ENCODE results near the gene PTGS1. TPM values are rescaled to one million over a fixed set of nuclear protein-coding genes. Genes with fewer than 3 reads are reported as not detected.

PTGS1 gene
- total RNA-seq, 1 donor = 2.5 TPM

GRCh38 chr9:122372856-122373845, 2.3 kb downstream of the PTGS1 start:
- DNase-seq (ENCODE audit: insufficient read length, low spot score, missing footprints) = peak; percentile 75
- Histone ChIP-seq H3K27ac (ENCODE audit: low read depth, low read length) (no peak overlapping the region), H3K4me2 (ENCODE audit: insufficient read depth, low read length) (no peak overlapping the region), H2AFZ (ENCODE audit: low read length) (no peak overlapping the region), H3K4me1 (ENCODE audit: insufficient read depth, low read length) (peaks cover 21% of the 10 kb centered on the region), H3K79me2 (ENCODE audit: insufficient read depth, low read length) (no peaks in the 10 kb centered on the region), H3K4me3 (ENCODE audit: insufficient read depth, low read length) (no peak overlapping the region), H3K27me3 (ENCODE audit: insufficient read depth, low read length) (peaks cover 7% of the 10 kb centered on the region), H4K20me1 (ENCODE audit: insufficient read depth, low read length) (no peaks in the 10 kb centered on the region), H3K9me3 (ENCODE audit: low read depth, low read length) (no peaks in the 10 kb centered on the region), H3K36me3 (ENCODE audit: insufficient read depth, low read length) (no peaks in the 10 kb centered on the region)
- no peak for TF ChIP-seq CTCF (IDR thresholded peaks at IDR 0.05; ENCODE audit: extremely low read depth, low read depth, low read length)

DNA sequence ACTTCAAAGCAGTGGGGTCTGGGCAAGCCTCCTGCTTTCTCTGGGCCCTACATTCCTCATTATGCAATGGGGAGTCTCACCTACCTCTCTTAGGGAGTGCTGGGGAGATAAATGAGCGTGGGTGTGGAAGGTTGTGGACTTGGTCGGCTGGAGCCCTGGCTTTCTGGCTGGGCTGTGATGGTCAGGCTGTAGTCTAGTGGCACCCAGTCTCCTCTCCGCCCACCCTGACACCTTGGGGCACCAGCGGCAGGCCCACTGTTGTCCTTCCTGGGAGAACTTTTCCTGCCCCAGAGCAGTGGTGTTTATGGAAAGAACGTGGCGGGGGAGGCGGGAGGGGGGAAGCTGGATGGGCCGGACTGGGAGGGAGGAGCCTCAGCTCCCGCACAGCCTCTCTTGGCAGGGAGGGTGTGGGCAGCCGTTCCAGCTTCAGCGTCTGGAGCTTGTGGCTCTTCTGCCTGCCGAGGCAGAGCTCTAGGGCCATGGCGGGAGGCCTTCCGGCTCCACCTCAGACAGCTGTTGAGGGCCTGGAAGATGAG, 4.1 kb downstream of the PTGS1 start:
- TF ChIP-seq CTCF (IDR thresholded peaks at IDR 0.05; ENCODE audit: extremely low read depth, low read depth, low read length) = no peak
- DNase-seq (ENCODE audit: insufficient read length, low spot score, missing footprints) = peak; percentile 98
- Histone ChIP-seq H3K4me2 (ENCODE audit: insufficient read depth, low read length) (peak overlapping the region; percentile 20), H3K36me3 (ENCODE audit: insufficient read depth, low read length) (no peaks in the 10 kb centered on the region), H4K20me1 (ENCODE audit: insufficient read depth, low read length) (no peaks in the 10 kb centered on the region), H3K27me3 (ENCODE audit: insufficient read depth, low read length) (peaks cover 7% of the 10 kb centered on the region), H3K9me3 (ENCODE audit: low read depth, low read length) (no peaks in the 10 kb centered on the region), H3K79me2 (ENCODE audit: insufficient read depth, low read length) (no peaks in the 10 kb centered on the region), H2AFZ (ENCODE audit: low read length) (peak overlapping the region; percentile 76), H3K4me1 (ENCODE audit: insufficient read depth, low read length) (peaks cover 21% of the 10 kb centered on the region), H3K4me3 (ENCODE audit: insufficient read depth, low read length) (no peak overlapping the region), H3K27ac (ENCODE audit: low read depth, low read length) (no peak overlapping the region)

GRCh38 chr9:122376796-122377195, 6.0 kb downstream of the PTGS1 start:
- Histone ChIP-seq H3K27ac (ENCODE audit: low read depth, low read length) (no peak overlapping the region), H3K79me2 (ENCODE audit: insufficient read depth, low read length) (no peaks in the 10 kb centered on the region), H4K20me1 (ENCODE audit: insufficient read depth, low read length) (no peaks in the 10 kb centered on the region), H2AFZ (ENCODE audit: low read length) (no peak overlapping the region), H3K27me3 (ENCODE audit: insufficient read depth, low read length) (peaks cover 3% of the 10 kb centered on the region), H3K4me1 (ENCODE audit: insufficient read depth, low read length) (peaks cover 18% of the 10 kb centered on the region), H3K4me3 (ENCODE audit: insufficient read depth, low read length) (no peak overlapping the region), H3K9me3 (ENCODE audit: low read depth, low read length) (no peaks in the 10 kb centered on the region), H3K4me2 (ENCODE audit: insufficient read depth, low read length) (no peak overlapping the region), H3K36me3 (ENCODE audit: insufficient read depth, low read length) (no peaks in the 10 kb centered on the region)
- DNase-seq (ENCODE audit: insufficient read length, low spot score, missing footprints) = peak; percentile 54
- TF ChIP-seq CTCF (IDR thresholded peaks at IDR 0.05; ENCODE audit: extremely low read depth, low read depth, low read length) = no peak

All from osteoblast (primary cell).